ENCODE results near the gene ITSN2. TPM values are rescaled to one million over a fixed set of nuclear protein-coding genes. Genes with fewer than 3 reads are reported as not detected.

ITSN2 gene
- total RNA-seq, 2 donors from 2014 or later = 32.9 to 61.0 TPM

DNA sequence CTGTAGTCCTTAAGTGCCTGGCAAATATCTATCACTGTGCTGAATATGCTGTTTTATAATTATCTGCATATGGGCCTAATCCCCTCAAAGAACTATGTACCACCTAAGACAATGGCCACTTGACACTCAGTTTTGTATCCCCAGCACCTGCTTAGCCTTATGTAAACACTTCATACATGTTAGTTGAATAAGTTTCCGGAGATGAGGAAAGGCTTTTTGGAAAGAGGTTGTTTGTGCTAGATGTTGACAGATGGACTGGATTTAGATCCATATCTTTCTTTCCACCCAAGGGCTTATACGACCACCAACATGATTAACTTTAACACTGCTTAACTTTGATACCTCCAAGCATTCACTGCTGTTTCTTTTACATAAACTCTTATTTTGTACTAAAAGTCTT is 122.2 kb downstream of the ITSN2 start:
- H3K27me3 ChIP-seq = no peaks in the 10 kb centered on the region
- TF ChIP-seq, protein P1, sequence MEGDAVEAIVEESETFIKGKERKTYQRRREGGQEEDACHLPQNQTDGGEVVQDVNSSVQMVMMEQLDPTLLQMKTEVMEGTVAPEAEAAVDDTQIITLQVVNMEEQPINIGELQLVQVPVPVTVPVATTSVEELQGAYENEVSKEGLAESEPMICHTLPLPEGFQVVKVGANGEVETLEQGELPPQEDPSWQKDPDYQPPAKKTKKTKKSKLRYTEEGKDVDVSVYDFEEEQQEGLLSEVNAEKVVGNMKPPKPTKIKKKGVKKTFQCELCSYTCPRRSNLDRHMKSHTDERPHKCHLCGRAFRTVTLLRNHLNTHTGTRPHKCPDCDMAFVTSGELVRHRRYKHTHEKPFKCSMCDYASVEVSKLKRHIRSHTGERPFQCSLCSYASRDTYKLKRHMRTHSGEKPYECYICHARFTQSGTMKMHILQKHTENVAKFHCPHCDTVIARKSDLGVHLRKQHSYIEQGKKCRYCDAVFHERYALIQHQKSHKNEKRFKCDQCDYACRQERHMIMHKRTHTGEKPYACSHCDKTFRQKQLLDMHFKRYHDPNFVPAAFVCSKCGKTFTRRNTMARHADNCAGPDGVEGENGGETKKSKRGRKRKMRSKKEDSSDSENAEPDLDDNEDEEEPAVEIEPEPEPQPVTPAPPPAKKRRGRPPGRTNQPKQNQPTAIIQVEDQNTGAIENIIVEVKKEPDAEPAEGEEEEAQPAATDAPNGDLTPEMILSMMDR (IDR thresholded peaks at IDR 0.05) = no peak
- no peak for TF ChIP-seq POLR2A (IDR thresholded peaks at IDR 0.05)
- ATAC-seq (no peak), DNase-seq (no peak)
- no peaks in the 10 kb centered on the region for H3K4me1 ChIP-seq
- H3K36me3 ChIP-seq (replicated peaks in 1 of 2; ENCODE audit: insufficient read depth in 1 of 2, low read depth in 2 of 2) = no peaks in the 10 kb centered on the region
- intact Hi-C loops (cut with DNase I) = loop anchor here (10.0 kb wide), 1 partner anchor 147 kb away; no protein-coding TSS in a partner anchor
- H3K9me3 ChIP-seq = no peaks in the 10 kb centered on the region
- 76 to 89% methylated on average over 2 of the region's 2 CpGs for WGBS, 2 donors
- no peak overlapping the region for H3K27ac ChIP-seq
- no peak overlapping the region for H3K4me3 ChIP-seq

DNA sequence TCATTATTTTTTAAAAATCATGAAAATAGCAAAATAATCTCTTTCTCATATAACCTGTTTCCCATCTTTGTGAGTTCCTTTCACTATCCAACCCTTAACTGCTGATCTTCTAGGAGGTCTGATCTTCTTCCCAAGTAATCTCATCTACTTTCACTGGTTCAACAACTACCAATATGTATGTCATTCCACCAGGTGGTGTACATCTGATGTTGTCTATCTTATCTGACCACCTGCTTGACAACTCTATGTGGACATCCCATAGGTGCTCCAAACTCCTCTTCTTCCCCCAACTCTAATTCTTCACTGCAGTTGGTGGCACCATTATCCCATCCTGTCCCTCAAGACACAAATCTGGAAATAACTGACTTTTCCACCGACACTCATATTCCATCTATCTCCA is 123.0 kb downstream of the ITSN2 start:
- Histone ChIP-seq H3K27me3 (no peaks in the 10 kb centered on the region), H3K4me3 (no peak overlapping the region), H3K36me3 (replicated peaks in 1 of 2; ENCODE audit: insufficient read depth in 1 of 2, low read depth in 2 of 2) (no peaks in the 10 kb centered on the region), H3K27ac (no peak overlapping the region), H3K4me1 (no peaks in the 10 kb centered on the region), H3K9me3 (no peaks in the 10 kb centered on the region)
- ATAC-seq (no peak), DNase-seq (no peak)
- no peak for TF ChIP-seq POLR2A (IDR thresholded peaks at IDR 0.05)
- TF ChIP-seq, protein P1 (IDR thresholded peaks at IDR 0.05) = no peak
- WGBS, 2 donors = 95 to 97% methylated on average over 1 of the region's 1 CpG
- intact Hi-C loops (cut with DNase I) = loop anchor here (10.0 kb wide), 1 partner anchor 147 kb away; no protein-coding TSS in a partner anchor

DNA sequence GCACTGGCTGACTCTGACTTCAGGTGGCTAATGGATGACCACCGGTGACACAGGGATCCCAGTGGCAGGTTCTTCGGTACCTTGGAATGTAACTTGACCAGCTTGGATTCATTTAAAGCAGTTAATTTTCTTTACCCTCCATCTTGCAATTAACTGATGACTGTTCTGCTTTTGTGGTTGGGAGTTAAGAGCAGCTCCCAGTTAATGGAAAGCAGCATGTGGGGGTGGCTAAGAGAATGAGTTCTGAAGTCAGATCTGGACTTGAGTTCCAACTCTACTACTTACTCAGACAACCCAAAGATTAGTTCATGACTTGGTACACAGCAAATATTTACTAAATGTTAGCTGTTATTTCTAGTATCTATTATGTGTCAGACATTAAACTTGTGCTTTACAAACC is 127.0 kb downstream of the ITSN2 start:
- WGBS, 2 donors = 94 to 100% methylated on average over 2 of the region's 2 CpGs
- DNase-seq (no peak), ATAC-seq (no peak)
- TF ChIP-seq, protein P1 (IDR thresholded peaks at IDR 0.05) = no peak
- no peak for TF ChIP-seq POLR2A (IDR thresholded peaks at IDR 0.05)
- Histone ChIP-seq H3K27ac (no peak overlapping the region), H3K4me3 (no peak overlapping the region), H3K36me3 (replicated peaks in 1 of 2; ENCODE audit: insufficient read depth in 1 of 2, low read depth in 2 of 2) (peaks cover 0 to 3% of the 10 kb centered on the region in 2 donors), H3K9me3 (no peaks in the 10 kb centered on the region), H3K27me3 (no peaks in the 10 kb centered on the region), H3K4me1 (no peaks in the 10 kb centered on the region)
- intact Hi-C loops (cut with DNase I) = loop anchor here (10.0 kb wide), 1 partner anchor 151 kb away; no protein-coding TSS in a partner anchor

DNA sequence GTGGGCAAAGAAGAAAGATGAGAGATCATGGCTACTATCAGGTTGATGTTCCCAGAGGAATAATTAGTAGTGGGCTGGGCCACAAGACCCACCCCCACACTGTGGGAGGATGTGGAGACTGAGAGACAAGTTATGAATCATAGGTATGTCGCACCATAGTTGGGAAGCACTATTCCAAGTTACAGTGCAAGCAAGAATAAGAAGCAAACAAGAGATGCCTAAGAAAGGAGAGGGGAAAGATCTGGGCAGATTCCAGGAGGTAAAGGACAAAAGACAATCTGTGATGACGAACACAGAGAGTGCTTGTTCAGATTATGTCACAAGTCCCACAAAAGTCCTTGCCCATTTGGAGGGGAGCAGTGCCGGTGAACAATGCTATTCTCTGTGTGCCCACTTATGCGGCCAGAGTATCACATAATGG is 128.9 kb downstream of the ITSN2 start:
- WGBS, 2 donors = 91 to 92% methylated on average over 4 of the region's 4 CpGs
- Histone ChIP-seq H3K27me3 (no peaks in the 10 kb centered on the region), H3K27ac (no peak overlapping the region), H3K4me3 (no peak overlapping the region), H3K4me1 (no peaks in the 10 kb centered on the region), H3K9me3 (no peaks in the 10 kb centered on the region), H3K36me3 (replicated peaks in 1 of 2; ENCODE audit: insufficient read depth in 1 of 2, low read depth in 2 of 2) (peaks cover 0 to 3% of the 10 kb centered on the region in 2 donors)
- ATAC-seq (no peak), DNase-seq (no peak)
- TF ChIP-seq, protein P1 (IDR thresholded peaks at IDR 0.05) = no peak
- no peak for TF ChIP-seq POLR2A (IDR thresholded peaks at IDR 0.05)
- intact Hi-C loops (cut with DNase I) = loop anchor here (10.0 kb wide), 1 partner anchor 153 kb away; no protein-coding TSS in a partner anchor

DNA sequence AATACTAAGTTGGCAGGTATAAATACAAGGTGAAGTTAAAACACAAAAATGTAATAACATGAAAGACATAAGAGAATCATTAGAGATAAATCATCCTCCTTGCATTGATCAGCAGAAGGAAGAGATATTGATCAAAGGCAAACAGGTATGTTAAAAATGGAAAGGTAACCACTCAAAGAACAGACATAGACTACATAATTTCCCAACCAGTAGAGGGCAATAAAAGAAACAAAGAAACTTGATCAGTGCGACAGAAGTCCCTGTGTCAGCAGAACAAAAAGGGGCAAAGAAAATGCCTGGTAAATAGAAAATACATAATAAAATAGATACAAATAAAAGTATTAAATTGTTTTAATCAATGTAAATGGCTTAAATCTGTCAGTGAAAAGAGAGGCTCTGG is 131.9 kb downstream of the ITSN2 start:
- intact Hi-C loops (cut with DNase I) = no loop called here
- ATAC-seq (no peak), DNase-seq (no peak)

More for the DNA sequence above, 131.9 kb downstream of the ITSN2 start:
- no peak overlapping the region for H3K4me3 ChIP-seq
- no peaks in the 10 kb centered on the region for H3K9me3 ChIP-seq
- no peaks in the 10 kb centered on the region for H3K4me1 ChIP-seq
- no peaks in the 10 kb centered on the region for H3K27me3 ChIP-seq
- WGBS, 2 donors = 35 to 43% methylated on average over 1 of the region's 1 CpG
- no peak overlapping the region for H3K27ac ChIP-seq
- TF ChIP-seq POLR2A (IDR thresholded peaks at IDR 0.05) = no peak
- TF ChIP-seq, protein P1 (IDR thresholded peaks at IDR 0.05) = peak in 5 of 7 experiments; percentile 22 to 56 (median 44)
- peaks cover 0 to 5% of the 10 kb centered on the region in 2 donors for H3K36me3 ChIP-seq (replicated peaks in 1 of 2; ENCODE audit: insufficient read depth in 1 of 2, low read depth in 2 of 2)

All from body of pancreas (tissue), 4 donors.